GM12872 (cell line): ENCODE data around the gene PRDX3.
A peak's percentile ranks its signal among the peaks of the same experiment; 100 is the strongest.

Experiments
- CTCF ChIP-seq: IDR thresholded peaks from 3 replicates; pipeline ENCODE4 v1.5.1; 2011; ENCODE audit warnings: low read depth, mild to moderate bottlenecking, low read length, moderate library complexity; ENCODE audit not compliant: insufficient read depth

The PRDX3 gene

GRCh38 chr10:119178372-119179119 is at the start of gene PRDX3:
TSS of gene PRDX3 (minus strand) at chr10:119178812. CDS start at chr10:119178790, 22 bp downstream.
- peak; percentile 10; the same call in 1 of the 3 replicates for TF ChIP-seq CTCF

- no peak for TF ChIP-seq CTCF
Measured at GRCh38 chr10:119227825-119228224, 49.2 kb upstream of the PRDX3 start.

GRCh38 chr10:119225083-119225658 is 46.6 kb upstream of the PRDX3 start:
- TF ChIP-seq CTCF: no peak

- TF ChIP-seq CTCF: no peak
Measured at GRCh38 chr10:119222966-119223386, 44.4 kb upstream of the PRDX3 start.

GRCh38 chr10:119222537-119222936 is 43.9 kb upstream of the PRDX3 start:
- TF ChIP-seq CTCF: no peak

GRCh38 chr10:119221666-119222065 is 43.1 kb upstream of the PRDX3 start:
- TF ChIP-seq CTCF: no peak

- no peak for TF ChIP-seq CTCF
Measured at GRCh38 chr10:119221201-119221600, 42.6 kb upstream of the PRDX3 start.
